GM12878 (cell line): Measurements from ENCODE around the gene TXNL1. TPM values are rescaled to one million over a fixed set of nuclear protein-coding genes. Genes with fewer than 3 reads are reported as not detected.

Experiments used
- JUNB ChIP-seq: IDR thresholded peaks from 2 replicates; pipeline ENCODE4 v1.6.1; 2016; ENCODE audit warnings: antibody characterized with exemption, mild to moderate bottlenecking
- KLF5 ChIP-seq: fragments of 450-650 bp; IDR thresholded peaks from 2 replicates; pipeline ENCODE4 v1.6.1; 2014; ENCODE audit warnings: mild to moderate bottlenecking; ENCODE audit not compliant: partially characterized antibody
- MEF2A ChIP-seq: IDR thresholded peaks from 2 replicates; pipeline ENCODE4 v1.6.1; 2011; ENCODE audit warnings: low read depth, mild to moderate bottlenecking, low read length, moderate library complexity; ENCODE audit not compliant: insufficient read depth
- POU2F2 ChIP-seq: IDR thresholded peaks from 3 replicates; pipeline ENCODE4 v1.6.1; 2011; ENCODE audit warnings: low read depth, mild to moderate bottlenecking, low read length, borderline replicate concordance
- SUZ12 ChIP-seq: fragments of 200-600 bp; sonication (generic); IDR thresholded peaks from one replicate; pipeline ENCODE4 v1.6.1; 2018; ENCODE audit warnings: antibody characterized with exemption, mild to moderate bottlenecking; ENCODE audit not compliant: unreplicated experiment
- TCF7 ChIP-seq: IDR thresholded peaks from 2 replicates; pipeline ENCODE4 v1.6.1; 2014; ENCODE audit warnings: antibody characterized with exemption, borderline replicate concordance
- polyA plus RNA-seq, 11 experiments: library from polyadenylated mRNA; depleted of rRNA in 4 of 11; unstranded in 6 of 11; stranded (reverse) in 5 of 11; fragments of >200 nt; fragmentation: Nextera tagmentation in 4 of 11; fragmentation: Illumina TruSeq in 1 of 11; extraction: Ambion mirVana in 4 of 11; extraction: Trizol in 1 of 11; gene quantifications; 1 replicate in 1 of 11; 2 replicates in 10 of 11; pipeline versions ENCODE4 v1.2.1 to v1.2.3, GENCODE V29; 2011 to 2016; ENCODE audit warnings: inconsistent platforms in 2 of 11, missing spikeins in 2 of 11, low read depth in 1 of 11
- total RNA-seq, 4 experiments: library from RNA; depleted of rRNA in 3 of 4; stranded (reverse); fragments of >200 nt in 3 of 4; fragmentation: Illumina TruSeq in 1 of 4; extraction: Trizol in 1 of 4; gene quantifications; 2 replicates each; pipeline versions ENCODE4 v1.2.1 to v1.2.3, GENCODE V29; 2013 to 2021
- TF ChIP-seq, protein P1 (sequence below): fragments of 450-650 bp; IDR thresholded peaks from 2 replicates; pipeline ENCODE4 v1.6.1; 2017; ENCODE audit warnings: mild to moderate bottlenecking, moderate library complexity
- TF ChIP-seq, protein P2 (sequence below): fragments of 450-650 bp; IDR thresholded peaks from 2 replicates; pipeline ENCODE4 v1.6.1; 2017; ENCODE audit warnings: antibody characterized with exemption, mild to moderate bottlenecking, moderate library complexity
- TF ChIP-seq, protein P3 (sequence below): fragments of 450-650 bp; IDR thresholded peaks from 2 replicates; pipeline ENCODE4 v1.6.1; 2017; ENCODE audit warnings: mild to moderate bottlenecking, low read depth, inconsistent platforms; ENCODE audit not compliant: poor library complexity, severe bottlenecking
- TF ChIP-seq, protein P4 (sequence below): IDR thresholded peaks from 2 replicates; pipeline ENCODE4 v1.6.1; 2012; ENCODE audit warnings: low read length, inconsistent platforms

The TXNL1 gene
- total and polyA plus RNA-seq, 10 of the 15 experiments (the other 5 are each of a cell fraction or from before 2014, with no cell fraction given): 30.9 to 124 (median 71.2) TPM

DNA sequence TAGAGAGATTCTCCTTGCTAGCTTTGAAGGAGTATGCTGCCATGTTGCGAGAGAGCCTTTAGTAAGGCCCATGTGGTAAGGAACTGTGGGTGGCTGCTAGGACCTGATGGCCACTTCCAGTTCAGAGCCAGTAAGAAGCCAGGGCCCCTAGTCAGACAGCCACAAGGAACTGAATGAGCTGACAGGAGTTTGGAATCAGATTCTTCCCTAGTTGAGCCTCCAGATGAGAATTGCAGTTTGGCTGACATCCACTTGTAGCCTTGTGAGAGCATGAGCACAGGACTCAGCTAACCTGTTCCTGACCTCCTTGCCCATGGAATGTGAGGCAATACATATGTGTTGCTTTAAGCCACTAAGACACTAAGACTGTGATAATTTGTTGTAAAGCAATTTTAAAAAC, 11.6 kb upstream of the TXNL1 start (continued):
- TF ChIP-seq, protein P1, sequence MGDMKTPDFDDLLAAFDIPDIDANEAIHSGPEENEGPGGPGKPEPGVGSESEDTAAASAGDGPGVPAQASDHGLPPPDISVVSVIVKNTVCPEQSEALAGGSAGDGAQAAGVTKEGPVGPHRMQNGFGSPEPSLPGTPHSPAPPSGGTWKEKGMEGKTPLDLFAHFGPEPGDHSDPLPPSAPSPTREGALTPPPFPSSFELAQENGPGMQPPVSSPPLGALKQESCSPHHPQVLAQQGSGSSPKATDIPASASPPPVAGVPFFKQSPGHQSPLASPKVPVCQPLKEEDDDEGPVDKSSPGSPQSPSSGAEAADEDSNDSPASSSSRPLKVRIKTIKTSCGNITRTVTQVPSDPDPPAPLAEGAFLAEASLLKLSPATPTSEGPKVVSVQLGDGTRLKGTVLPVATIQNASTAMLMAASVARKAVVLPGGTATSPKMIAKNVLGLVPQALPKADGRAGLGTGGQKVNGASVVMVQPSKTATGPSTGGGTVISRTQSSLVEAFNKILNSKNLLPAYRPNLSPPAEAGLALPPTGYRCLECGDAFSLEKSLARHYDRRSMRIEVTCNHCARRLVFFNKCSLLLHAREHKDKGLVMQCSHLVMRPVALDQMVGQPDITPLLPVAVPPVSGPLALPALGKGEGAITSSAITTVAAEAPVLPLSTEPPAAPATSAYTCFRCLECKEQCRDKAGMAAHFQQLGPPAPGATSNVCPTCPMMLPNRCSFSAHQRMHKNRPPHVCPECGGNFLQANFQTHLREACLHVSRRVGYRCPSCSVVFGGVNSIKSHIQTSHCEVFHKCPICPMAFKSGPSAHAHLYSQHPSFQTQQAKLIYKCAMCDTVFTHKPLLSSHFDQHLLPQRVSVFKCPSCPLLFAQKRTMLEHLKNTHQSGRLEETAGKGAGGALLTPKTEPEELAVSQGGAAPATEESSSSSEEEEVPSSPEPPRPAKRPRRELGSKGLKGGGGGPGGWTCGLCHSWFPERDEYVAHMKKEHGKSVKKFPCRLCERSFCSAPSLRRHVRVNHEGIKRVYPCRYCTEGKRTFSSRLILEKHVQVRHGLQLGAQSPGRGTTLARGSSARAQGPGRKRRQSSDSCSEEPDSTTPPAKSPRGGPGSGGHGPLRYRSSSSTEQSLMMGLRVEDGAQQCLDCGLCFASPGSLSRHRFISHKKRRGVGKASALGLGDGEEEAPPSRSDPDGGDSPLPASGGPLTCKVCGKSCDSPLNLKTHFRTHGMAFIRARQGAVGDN: no peak
- TF ChIP-seq KLF5: no peak
- TF ChIP-seq TCF7: no peak
- TF ChIP-seq, protein P2, sequence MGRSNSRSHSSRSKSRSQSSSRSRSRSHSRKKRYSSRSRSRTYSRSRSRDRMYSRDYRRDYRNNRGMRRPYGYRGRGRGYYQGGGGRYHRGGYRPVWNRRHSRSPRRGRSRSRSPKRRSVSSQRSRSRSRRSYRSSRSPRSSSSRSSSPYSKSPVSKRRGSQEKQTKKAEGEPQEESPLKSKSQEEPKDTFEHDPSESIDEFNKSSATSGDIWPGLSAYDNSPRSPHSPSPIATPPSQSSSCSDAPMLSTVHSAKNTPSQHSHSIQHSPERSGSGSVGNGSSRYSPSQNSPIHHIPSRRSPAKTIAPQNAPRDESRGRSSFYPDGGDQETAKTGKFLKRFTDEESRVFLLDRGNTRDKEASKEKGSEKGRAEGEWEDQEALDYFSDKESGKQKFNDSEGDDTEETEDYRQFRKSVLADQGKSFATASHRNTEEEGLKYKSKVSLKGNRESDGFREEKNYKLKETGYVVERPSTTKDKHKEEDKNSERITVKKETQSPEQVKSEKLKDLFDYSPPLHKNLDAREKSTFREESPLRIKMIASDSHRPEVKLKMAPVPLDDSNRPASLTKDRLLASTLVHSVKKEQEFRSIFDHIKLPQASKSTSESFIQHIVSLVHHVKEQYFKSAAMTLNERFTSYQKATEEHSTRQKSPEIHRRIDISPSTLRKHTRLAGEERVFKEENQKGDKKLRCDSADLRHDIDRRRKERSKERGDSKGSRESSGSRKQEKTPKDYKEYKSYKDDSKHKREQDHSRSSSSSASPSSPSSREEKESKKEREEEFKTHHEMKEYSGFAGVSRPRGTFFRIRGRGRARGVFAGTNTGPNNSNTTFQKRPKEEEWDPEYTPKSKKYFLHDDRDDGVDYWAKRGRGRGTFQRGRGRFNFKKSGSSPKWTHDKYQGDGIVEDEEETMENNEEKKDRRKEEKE: no peak
- no peak for TF ChIP-seq SUZ12
- TF ChIP-seq, protein P3, sequence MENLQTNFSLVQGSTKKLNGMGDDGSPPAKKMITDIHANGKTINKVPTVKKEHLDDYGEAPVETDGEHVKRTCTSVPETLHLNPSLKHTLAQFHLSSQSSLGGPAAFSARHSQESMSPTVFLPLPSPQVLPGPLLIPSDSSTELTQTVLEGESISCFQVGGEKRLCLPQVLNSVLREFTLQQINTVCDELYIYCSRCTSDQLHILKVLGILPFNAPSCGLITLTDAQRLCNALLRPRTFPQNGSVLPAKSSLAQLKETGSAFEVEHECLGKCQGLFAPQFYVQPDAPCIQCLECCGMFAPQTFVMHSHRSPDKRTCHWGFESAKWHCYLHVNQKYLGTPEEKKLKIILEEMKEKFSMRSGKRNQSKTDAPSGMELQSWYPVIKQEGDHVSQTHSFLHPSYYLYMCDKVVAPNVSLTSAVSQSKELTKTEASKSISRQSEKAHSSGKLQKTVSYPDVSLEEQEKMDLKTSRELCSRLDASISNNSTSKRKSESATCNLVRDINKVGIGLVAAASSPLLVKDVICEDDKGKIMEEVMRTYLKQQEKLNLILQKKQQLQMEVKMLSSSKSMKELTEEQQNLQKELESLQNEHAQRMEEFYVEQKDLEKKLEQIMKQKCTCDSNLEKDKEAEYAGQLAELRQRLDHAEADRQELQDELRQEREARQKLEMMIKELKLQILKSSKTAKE: no peak
- no peak for TF ChIP-seq POU2F2
- no peak for TF ChIP-seq MEF2A
- no peak for TF ChIP-seq JUNB
- TF ChIP-seq, protein P4, sequence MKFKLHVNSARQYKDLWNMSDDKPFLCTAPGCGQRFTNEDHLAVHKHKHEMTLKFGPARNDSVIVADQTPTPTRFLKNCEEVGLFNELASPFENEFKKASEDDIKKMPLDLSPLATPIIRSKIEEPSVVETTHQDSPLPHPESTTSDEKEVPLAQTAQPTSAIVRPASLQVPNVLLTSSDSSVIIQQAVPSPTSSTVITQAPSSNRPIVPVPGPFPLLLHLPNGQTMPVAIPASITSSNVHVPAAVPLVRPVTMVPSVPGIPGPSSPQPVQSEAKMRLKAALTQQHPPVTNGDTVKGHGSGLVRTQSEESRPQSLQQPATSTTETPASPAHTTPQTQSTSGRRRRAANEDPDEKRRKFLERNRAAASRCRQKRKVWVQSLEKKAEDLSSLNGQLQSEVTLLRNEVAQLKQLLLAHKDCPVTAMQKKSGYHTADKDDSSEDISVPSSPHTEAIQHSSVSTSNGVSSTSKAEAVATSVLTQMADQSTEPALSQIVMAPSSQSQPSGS: no peak
